Measurements from ENCODE around the gene CCDC186. TPM values are rescaled to one million over a fixed set of nuclear protein-coding genes. Genes with fewer than 3 reads are reported as not detected.
"Not testable (repeated sequence)": the region's sequence is repeated elsewhere in the genome, so short reads cannot be mapped to it uniquely, and the experiment has no call there.

CCDC186 gene
- total RNA-seq, 1 experiment from 2014 or later, result 20.9 TPM

DNA sequence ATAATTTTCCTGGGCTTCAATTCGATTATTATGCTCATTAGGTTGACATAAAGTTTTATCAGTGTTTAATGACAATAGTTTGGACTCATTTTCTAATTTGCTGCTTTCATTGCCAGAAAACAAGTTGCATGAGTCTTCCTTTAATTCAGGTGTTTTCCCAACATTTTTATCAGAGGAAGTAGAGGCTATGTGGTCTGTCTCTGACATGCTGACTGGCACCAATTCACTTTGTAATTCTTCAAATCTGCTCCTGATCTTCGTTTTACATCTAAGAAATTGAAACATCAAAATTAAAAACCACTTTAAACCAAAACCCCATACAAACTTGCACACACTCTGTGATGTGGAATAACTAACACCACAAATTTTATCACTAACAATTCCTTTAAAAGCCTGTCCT lies 10.9 kb downstream of the CCDC186 start:
- DNase-seq (ENCODE audit: unreplicated experiment), result no peak
- H3K27me3 Mint-ChIP-seq (ENCODE audit: insufficient read depth, unreplicated experiment), result no peaks in the 10 kb centered on the region
- H3K4me3 Mint-ChIP-seq (ENCODE audit: unreplicated experiment), result no peak overlapping the region
- ChIA-PET POLR2A (interaction anchor here (0.8 to 1.9 kb wide), 4 partner anchors 9 to 104 kb away, joined by 3 to 13 read pairs (median 4); partner anchors contain the start of gene CCDC186), CTCF (no interaction called here)
- peak overlapping the region; percentile 41 for H3K27ac Mint-ChIP-seq (ENCODE audit: low read depth, unreplicated experiment)
- no peak for TF ChIP-seq CTCF (IDR thresholded peaks at IDR 0.05; ENCODE audit: unreplicated experiment)
- no peaks in the 10 kb centered on the region for H3K9me3 Mint-ChIP-seq (ENCODE audit: unreplicated experiment)
- H3K4me1 Mint-ChIP-seq (ENCODE audit: insufficient read depth, unreplicated experiment), result peaks cover 9% of the 10 kb centered on the region
- intact Hi-C loops (cut with micrococcal nuclease), result no loop called here
- H3K36me3 Mint-ChIP-seq (ENCODE audit: insufficient read depth, unreplicated experiment), result peaks cover 44% of the 10 kb centered on the region
- no TSS peak for BruUV-seq (replicated peaks)

GRCh38 chr10:114157912-114158311 lies 16.1 kb downstream of the CCDC186 start:
- H3K27me3 Mint-ChIP-seq (ENCODE audit: insufficient read depth, unreplicated experiment), result no peaks in the 10 kb centered on the region
- ChIA-PET CTCF (interaction anchor here (0.6 to 2.6 kb wide), 3 partner anchors 12 to 88 kb away, joined by 3 to 10 read pairs (median 3); no protein-coding TSS in a partner anchor), POLR2A (interaction anchor here (0.8 to 2.8 kb wide), 2 partner anchors 9 to 15 kb away, joined by 3 to 20 read pairs; partner anchors contain the start of gene CCDC186)
- intact Hi-C loops (cut with micrococcal nuclease), result no loop called here
- H3K4me1 Mint-ChIP-seq (ENCODE audit: insufficient read depth, unreplicated experiment), result no peaks in the 10 kb centered on the region
- TF ChIP-seq CTCF (IDR thresholded peaks at IDR 0.05; ENCODE audit: unreplicated experiment), result no peak
- H3K27ac Mint-ChIP-seq (ENCODE audit: low read depth, unreplicated experiment), result no peak overlapping the region
- H3K36me3 Mint-ChIP-seq (ENCODE audit: insufficient read depth, unreplicated experiment), result peaks cover 66% of the 10 kb centered on the region
- H3K9me3 Mint-ChIP-seq (ENCODE audit: unreplicated experiment), result no peaks in the 10 kb centered on the region
- no peak for DNase-seq (ENCODE audit: unreplicated experiment)
- no peak overlapping the region for H3K4me3 Mint-ChIP-seq (ENCODE audit: unreplicated experiment)
- no TSS peak for BruUV-seq (replicated peaks)

DNA sequence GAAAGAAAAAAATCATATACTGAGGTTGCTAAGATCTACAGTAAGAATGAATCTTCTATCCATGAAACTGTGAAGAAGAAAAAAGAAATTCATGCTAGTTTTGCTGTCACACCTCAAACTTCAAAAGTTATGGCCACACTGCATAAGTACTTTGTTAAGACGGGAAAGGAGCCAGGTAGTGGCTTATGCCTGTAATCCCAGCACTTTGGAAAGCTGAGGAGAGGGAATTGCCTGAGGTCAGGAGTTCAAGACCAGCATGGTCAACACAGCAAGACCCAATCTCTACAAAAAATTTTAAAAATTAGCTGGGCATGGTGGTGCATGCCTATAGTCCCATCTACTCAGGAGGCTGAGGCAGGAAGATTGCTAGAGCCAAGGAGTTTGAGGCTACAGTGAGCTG lies 22.1 kb downstream of the CCDC186 start:
- no peak for DNase-seq (ENCODE audit: unreplicated experiment)
- H3K36me3 Mint-ChIP-seq (ENCODE audit: insufficient read depth, unreplicated experiment), result peaks cover 39% of the 10 kb centered on the region
- H3K27me3 Mint-ChIP-seq (ENCODE audit: insufficient read depth, unreplicated experiment), result no peaks in the 10 kb centered on the region
- peaks cover 10% of the 10 kb centered on the region for H3K4me1 Mint-ChIP-seq (ENCODE audit: insufficient read depth, unreplicated experiment)
- TF ChIP-seq CTCF (IDR thresholded peaks at IDR 0.05; ENCODE audit: unreplicated experiment), result no peak
- intact Hi-C loops (cut with micrococcal nuclease), result loop anchor here (1.0 kb wide), 1 partner anchor 21 kb away; no protein-coding TSS in a partner anchor
- CTCF ChIA-PET, result interaction anchor here (1.6 kb wide), 1 partner anchor 156 kb away, joined by 4 read pairs; no protein-coding TSS in a partner anchor
- no peaks in the 10 kb centered on the region for H3K9me3 Mint-ChIP-seq (ENCODE audit: unreplicated experiment)
- H3K27ac Mint-ChIP-seq (ENCODE audit: low read depth, unreplicated experiment), result no peak overlapping the region
- H3K4me3 Mint-ChIP-seq (ENCODE audit: unreplicated experiment), result no peak overlapping the region
- no TSS peak for BruUV-seq (replicated peaks)
- POLR2A ChIA-PET, result interaction anchor here (0.7 to 4.8 kb wide), 3 partner anchors 12 to 22 kb away, joined by 3 to 31 read pairs (median 4); partner anchors contain the start of gene CCDC186

- intact Hi-C loops (cut with micrococcal nuclease), result loop anchor here (1.0 kb wide), 1 partner anchor 22 kb away; no protein-coding TSS in a partner anchor
- H3K4me1 Mint-ChIP-seq (ENCODE audit: insufficient read depth, unreplicated experiment), result peaks cover 10% of the 10 kb centered on the region
- H3K9me3 Mint-ChIP-seq (ENCODE audit: unreplicated experiment), result no peaks in the 10 kb centered on the region
- CTCF ChIA-PET, result interaction anchor here (0.6 to 1.6 kb wide), 4 partner anchors 37 to 157 kb away, joined by 3 to 4 read pairs (median 4); no protein-coding TSS in a partner anchor
- no peak overlapping the region for H3K27ac Mint-ChIP-seq (ENCODE audit: low read depth, unreplicated experiment)
- no peak for TF ChIP-seq CTCF (IDR thresholded peaks at IDR 0.05; ENCODE audit: unreplicated experiment)
- H3K36me3 Mint-ChIP-seq (ENCODE audit: insufficient read depth, unreplicated experiment), result peaks cover 38% of the 10 kb centered on the region
- H3K4me3 Mint-ChIP-seq (ENCODE audit: unreplicated experiment), result no peak overlapping the region
- POLR2A ChIA-PET, result interaction anchor here (0.6 to 4.8 kb wide), 6 partner anchors 9 to 280 kb away, joined by 3 to 31 read pairs (median 3); partner anchors contain the start of gene CCDC186
- peak; percentile 87 for DNase-seq (ENCODE audit: unreplicated experiment)
- no TSS peak for BruUV-seq (replicated peaks)
- no peaks in the 10 kb centered on the region for H3K27me3 Mint-ChIP-seq (ENCODE audit: insufficient read depth, unreplicated experiment)
These were observed 22.5 kb downstream of the CCDC186 start for GRCh38 chr10:114151486-114151885.

- POLR2A ChIA-PET, result interaction anchor here (4.8 kb wide), 1 partner anchor 24 kb away, joined by 31 read pairs; the partner anchor contains the start of gene CCDC186
- DNase-seq (ENCODE audit: unreplicated experiment); BruUV-seq (replicated peaks); CTCF ChIA-PET; H3K4me1 Mint-ChIP-seq (ENCODE audit: insufficient read depth, unreplicated experiment); H3K27ac Mint-ChIP-seq (ENCODE audit: low read depth, unreplicated experiment); H3K4me3 Mint-ChIP-seq (ENCODE audit: unreplicated experiment); H3K27me3 Mint-ChIP-seq (ENCODE audit: insufficient read depth, unreplicated experiment); intact Hi-C loops (cut with micrococcal nuclease); H3K9me3 Mint-ChIP-seq (ENCODE audit: unreplicated experiment): not testable (repeated sequence)
- H3K36me3 Mint-ChIP-seq (ENCODE audit: insufficient read depth, unreplicated experiment), result peaks cover 42% of the 10 kb centered on the region
These were observed 24.5 kb downstream of the CCDC186 start for GRCh38 chr10:114149476-114149875.
